KMS-11 (cell line): ENCODE data around the gene TTC39A.

Experiments used
- H2AFZ ChIP-seq: fragments of 200-600 bp; sonication (generic); 2 replicates; pipeline ENCODE4 v1.6.1; 2016; ENCODE audit warnings: antibody characterized with exemption, mixed run types, low read depth
- H3K27ac ChIP-seq: fragments of 200-600 bp; sonication (generic); 2 replicates; pipeline ENCODE4 v1.6.1; 2016; ENCODE audit warnings: mild to moderate bottlenecking, mixed run types
- H3K27me3 ChIP-seq: fragments of 200-600 bp; sonication (generic); 2 replicates; pipeline ENCODE4 v1.6.1; 2017; ENCODE audit warnings: mild to moderate bottlenecking, low read depth, mixed run types, moderate library complexity; ENCODE audit not compliant: insufficient read depth
- H3K36me3 ChIP-seq: fragments of 200-600 bp; sonication (generic); 2 replicates; pipeline ENCODE4 v1.6.1; 2017; ENCODE audit warnings: mild to moderate bottlenecking, mixed run types; ENCODE audit not compliant: insufficient read depth
- H3K4me1 ChIP-seq: fragments of 200-600 bp; sonication (generic); 2 replicates; pipeline ENCODE4 v1.6.1; 2016; ENCODE audit warnings: mild to moderate bottlenecking, low read depth, mixed run types; ENCODE audit not compliant: poor library complexity, severe bottlenecking
- H3K4me2 ChIP-seq: fragments of 200-600 bp; sonication (generic); 2 replicates; pipeline ENCODE4 v1.7.0; 2016; ENCODE audit warnings: mild to moderate bottlenecking, mixed run types
- H3K4me3 ChIP-seq: fragments of 200-600 bp; sonication (generic); IDR thresholded peaks from 2 replicates; pipeline ENCODE4 v1.6.1; 2017; ENCODE audit warnings: low read depth, low read length, mixed read lengths; ENCODE audit not compliant: insufficient read depth
- H3K79me2 ChIP-seq: fragments of 200-600 bp; sonication (generic); 2 replicates; pipeline ENCODE4 v1.6.1; 2016; ENCODE audit warnings: low read depth, mixed run types; ENCODE audit not compliant: insufficient read depth
- H3K9ac ChIP-seq: fragments of 200-600 bp; sonication (generic); 2 replicates; pipeline ENCODE4 v1.6.1; 2016; ENCODE audit warnings: mild to moderate bottlenecking, mixed run types
- H4K20me1 ChIP-seq: fragments of 200-600 bp; sonication (generic); 2 replicates; pipeline ENCODE4 v1.6.1; 2016; ENCODE audit warnings: mild to moderate bottlenecking, mixed run types; ENCODE audit not compliant: insufficient read depth
- TF ChIP-seq, protein P1 (sequence below): fragments of 200-600 bp; sonication (generic); conservative IDR thresholded peaks from 2 replicates; pipeline ENCODE4 v1.6.1; 2017; ENCODE audit warnings: low read depth, mild to moderate bottlenecking, antibody characterized with exemption, low read length, moderate library complexity, mixed read lengths

Gene TTC39A

GRCh38 chr1:51313268-51313852 lies 17.0 kb downstream of the TTC39A start:
- Histone ChIP-seq H3K36me3 (no peaks in the 10 kb centered on the region), H2AFZ (no peak overlapping the region)

DNA sequence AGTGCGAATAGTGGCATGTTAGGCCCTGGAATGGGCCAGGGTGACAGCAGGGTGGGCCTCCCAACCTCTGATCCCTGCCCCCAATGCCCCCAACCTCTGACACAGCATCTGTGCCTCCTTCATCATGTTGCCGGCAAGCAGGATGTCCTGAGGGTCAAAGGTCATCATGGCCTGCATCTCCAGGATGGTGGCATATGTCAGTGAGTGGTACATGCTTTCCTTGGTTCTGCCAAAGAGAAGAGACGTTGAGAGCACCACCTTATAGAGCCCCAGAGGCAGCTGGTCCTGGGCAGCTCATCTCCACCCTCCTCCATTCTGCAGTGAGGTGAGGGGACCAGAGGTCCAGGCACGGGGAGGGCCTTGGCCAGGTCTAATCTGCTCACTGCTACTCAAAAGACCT lies 17.6 kb downstream of the TTC39A start:
- TF ChIP-seq, protein P1, sequence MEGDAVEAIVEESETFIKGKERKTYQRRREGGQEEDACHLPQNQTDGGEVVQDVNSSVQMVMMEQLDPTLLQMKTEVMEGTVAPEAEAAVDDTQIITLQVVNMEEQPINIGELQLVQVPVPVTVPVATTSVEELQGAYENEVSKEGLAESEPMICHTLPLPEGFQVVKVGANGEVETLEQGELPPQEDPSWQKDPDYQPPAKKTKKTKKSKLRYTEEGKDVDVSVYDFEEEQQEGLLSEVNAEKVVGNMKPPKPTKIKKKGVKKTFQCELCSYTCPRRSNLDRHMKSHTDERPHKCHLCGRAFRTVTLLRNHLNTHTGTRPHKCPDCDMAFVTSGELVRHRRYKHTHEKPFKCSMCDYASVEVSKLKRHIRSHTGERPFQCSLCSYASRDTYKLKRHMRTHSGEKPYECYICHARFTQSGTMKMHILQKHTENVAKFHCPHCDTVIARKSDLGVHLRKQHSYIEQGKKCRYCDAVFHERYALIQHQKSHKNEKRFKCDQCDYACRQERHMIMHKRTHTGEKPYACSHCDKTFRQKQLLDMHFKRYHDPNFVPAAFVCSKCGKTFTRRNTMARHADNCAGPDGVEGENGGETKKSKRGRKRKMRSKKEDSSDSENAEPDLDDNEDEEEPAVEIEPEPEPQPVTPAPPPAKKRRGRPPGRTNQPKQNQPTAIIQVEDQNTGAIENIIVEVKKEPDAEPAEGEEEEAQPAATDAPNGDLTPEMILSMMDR, result no peak
- Histone ChIP-seq H3K4me1 (no peaks in the 10 kb centered on the region), H3K79me2 (no peaks in the 10 kb centered on the region), H3K27ac (no peak overlapping the region), H4K20me1 (no peaks in the 10 kb centered on the region), H3K4me3 (no peak overlapping the region), H3K36me3 (no peaks in the 10 kb centered on the region), H3K9ac (no peak overlapping the region), H3K4me2 (no peak overlapping the region), H2AFZ (no peak overlapping the region), H3K27me3 (no peaks in the 10 kb centered on the region)

More at GRCh38 chr1:51313268-51313852, 17.0 kb downstream of the TTC39A start:
- Histone ChIP-seq H3K27ac (no peak overlapping the region), H3K9ac (no peak overlapping the region), H3K4me2 (no peak overlapping the region), H4K20me1 (no peaks in the 10 kb centered on the region), H3K79me2 (no peaks in the 10 kb centered on the region), H3K4me1 (no peaks in the 10 kb centered on the region), H3K4me3 (no peak overlapping the region), H3K27me3 (no peaks in the 10 kb centered on the region)
- TF ChIP-seq, protein P1, result no peak

DNA sequence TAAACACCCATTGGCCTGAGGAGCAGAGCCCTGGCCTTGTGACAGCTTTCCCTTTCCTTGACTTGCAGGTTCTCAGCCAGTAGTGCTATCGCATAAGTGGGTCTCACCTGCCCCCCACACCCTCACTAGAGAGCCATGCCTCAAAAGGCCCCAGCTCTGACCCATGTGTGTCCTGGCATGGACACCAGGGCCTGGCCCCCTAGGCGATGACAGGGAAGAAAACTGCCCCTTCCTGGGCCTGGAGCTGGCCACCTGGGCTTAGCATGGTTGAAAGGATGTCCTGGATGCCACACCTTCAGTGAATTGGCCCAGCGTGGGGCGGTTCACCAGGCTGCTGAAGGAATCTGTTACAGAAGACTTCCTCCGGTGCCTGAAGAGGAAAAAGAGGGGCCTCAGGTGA lies 18.5 kb downstream of the TTC39A start:
- H3K36me3 ChIP-seq, result no peaks in the 10 kb centered on the region
- H3K27me3 ChIP-seq, result no peaks in the 10 kb centered on the region
- no peak overlapping the region for H3K27ac ChIP-seq
- H3K4me1 ChIP-seq, result no peaks in the 10 kb centered on the region
- H3K79me2 ChIP-seq, result no peaks in the 10 kb centered on the region
- no peak overlapping the region for H3K4me2 ChIP-seq
- H3K9ac ChIP-seq, result no peak overlapping the region
- no peak overlapping the region for H2AFZ ChIP-seq
- no peak overlapping the region for H3K4me3 ChIP-seq
- H4K20me1 ChIP-seq, result no peaks in the 10 kb centered on the region
- TF ChIP-seq, protein P1, result no peak

DNA sequence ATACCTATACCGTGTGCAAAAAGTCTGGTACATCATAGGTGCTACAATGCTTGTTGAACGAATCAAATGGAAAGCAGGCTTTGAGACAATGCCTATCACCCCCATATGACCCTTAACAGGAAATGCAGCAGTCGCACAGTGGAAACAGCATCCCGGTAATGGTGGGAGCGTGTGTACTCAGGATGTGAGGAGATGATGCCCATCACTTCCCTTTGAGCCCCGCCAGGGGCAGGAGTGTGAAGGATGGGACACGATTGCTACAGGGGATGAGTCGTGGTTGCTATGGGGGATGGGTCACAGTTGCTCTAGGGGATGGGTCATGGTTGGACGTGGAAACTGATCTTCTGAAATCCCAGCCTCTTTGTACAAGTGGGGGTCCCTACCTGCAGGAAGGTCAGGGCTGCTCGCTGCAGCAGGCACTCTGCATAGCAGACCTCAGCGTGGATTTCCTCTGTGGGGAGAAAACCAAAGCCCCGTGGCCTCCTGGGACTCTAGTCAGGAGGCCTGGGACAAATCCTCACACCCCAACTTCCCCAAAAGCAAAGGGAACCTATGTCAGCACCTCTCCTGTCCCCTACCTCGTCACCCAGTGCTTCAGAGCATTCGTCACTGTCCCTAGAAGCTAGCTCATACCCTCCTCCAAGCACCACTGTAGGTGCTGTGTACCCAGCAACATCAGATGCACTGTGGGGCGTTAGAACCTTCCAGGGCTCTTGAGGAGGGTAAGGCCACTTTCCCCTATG lies 19.3 kb downstream of the TTC39A start:
- TF ChIP-seq, protein P1, result no peak
- H3K27ac ChIP-seq, result no peak overlapping the region
- H2AFZ ChIP-seq, result no peak overlapping the region
- H3K9ac ChIP-seq, result no peak overlapping the region
- no peaks in the 10 kb centered on the region for H3K27me3 ChIP-seq
- H3K79me2 ChIP-seq, result no peaks in the 10 kb centered on the region
- no peaks in the 10 kb centered on the region for H3K4me1 ChIP-seq
- H3K4me3 ChIP-seq, result no peak overlapping the region
- H3K36me3 ChIP-seq, result no peaks in the 10 kb centered on the region
- no peaks in the 10 kb centered on the region for H4K20me1 ChIP-seq
- no peak overlapping the region for H3K4me2 ChIP-seq
